Astrocyte of the spinal cord (primary cell): ENCODE results near the gene ADAM12.

ENCODE experiments used
- DNase-seq: peaks from one replicate; pipeline ENCODE4 v3.0.0; 2011; ENCODE audit warnings: low read depth, low spot score
- H3K4me3 ChIP-seq: 2 replicates; pipeline ENCODE4 v1.5.1; 2011; ENCODE audit warnings: low read depth, mild to moderate bottlenecking, low read length, moderate library complexity
- CTCF ChIP-seq: IDR thresholded peaks from 2 replicates; pipeline ENCODE4 v1.5.1; 2012; ENCODE audit warnings: low read depth, mild to moderate bottlenecking, low read length, inconsistent platforms
- in situ Hi-C: cut with HindIII; loops from 2 replicates; pipeline ENCODE4 v1.10.0; 2017; ENCODE audit warnings: low sequenced_read_pairs

The ADAM12 gene

DNA sequence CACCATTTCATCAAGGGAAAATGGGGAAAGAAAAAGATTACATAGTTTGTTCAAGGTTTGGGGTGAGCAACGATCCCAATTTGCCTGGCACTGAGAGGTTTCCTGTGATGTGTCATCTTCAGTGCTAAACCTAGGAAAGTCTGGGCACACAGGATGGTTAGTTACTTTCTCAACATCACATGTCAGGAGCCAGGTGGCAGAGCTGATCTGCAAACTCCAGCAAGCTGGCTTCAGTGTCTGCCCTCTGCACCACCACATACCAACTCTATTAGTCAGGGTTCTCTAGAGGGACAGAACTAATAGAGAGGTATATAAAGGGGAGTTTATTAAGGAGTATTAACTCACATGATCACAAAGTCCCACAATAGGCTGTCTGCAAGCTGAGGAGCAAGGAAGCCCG, 11.3 kb downstream of the ADAM12 start:
- in situ Hi-C loops = no loop called here
- no peak for TF ChIP-seq CTCF
- H3K4me3 ChIP-seq = no peak overlapping the region
- peak; percentile 56 for DNase-seq

GRCh38 chr10:126375926-126376554, 12.2 kb downstream of the ADAM12 start:
- in situ Hi-C loops = no loop called here

GRCh38 chr10:126375299-126375698, 13.0 kb downstream of the ADAM12 start:
- DNase-seq = no peak
- no peak for TF ChIP-seq CTCF
- H3K4me3 ChIP-seq = no peak overlapping the region
- in situ Hi-C loops = no loop called here

More at GRCh38 chr10:126375926-126376554, 12.2 kb downstream of the ADAM12 start:
- no peak for DNase-seq
- H3K4me3 ChIP-seq = no peak overlapping the region
- no peak for TF ChIP-seq CTCF

GRCh38 chr10:126374435-126374834, 13.8 kb downstream of the ADAM12 start:
- no peak for TF ChIP-seq CTCF
- in situ Hi-C loops = no loop called here
- no peak for DNase-seq
- H3K4me3 ChIP-seq = no peak overlapping the region

DNA sequence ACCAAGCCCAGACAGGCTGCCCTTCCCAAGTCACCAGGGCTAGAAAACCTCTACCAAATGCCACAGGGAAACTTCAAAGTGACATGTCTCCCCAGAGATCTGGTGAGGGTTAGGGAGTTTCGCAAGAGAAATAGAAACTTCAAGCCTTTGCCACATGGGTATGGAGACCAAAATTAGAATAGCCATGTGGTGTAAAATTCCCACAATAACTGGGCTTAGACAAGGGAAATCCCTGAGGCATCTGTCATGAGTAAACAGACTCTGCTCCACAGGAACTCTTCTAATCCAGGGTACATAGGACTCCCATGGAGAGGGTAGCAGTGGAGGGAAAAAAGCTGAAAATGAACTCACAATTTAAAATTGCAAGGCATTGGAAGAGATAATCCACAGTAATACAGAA, 14.3 kb downstream of the ADAM12 start:
- no peak overlapping the region for H3K4me3 ChIP-seq
- in situ Hi-C loops = no loop called here
- no peak for TF ChIP-seq CTCF
- DNase-seq = peak; percentile 78

DNA sequence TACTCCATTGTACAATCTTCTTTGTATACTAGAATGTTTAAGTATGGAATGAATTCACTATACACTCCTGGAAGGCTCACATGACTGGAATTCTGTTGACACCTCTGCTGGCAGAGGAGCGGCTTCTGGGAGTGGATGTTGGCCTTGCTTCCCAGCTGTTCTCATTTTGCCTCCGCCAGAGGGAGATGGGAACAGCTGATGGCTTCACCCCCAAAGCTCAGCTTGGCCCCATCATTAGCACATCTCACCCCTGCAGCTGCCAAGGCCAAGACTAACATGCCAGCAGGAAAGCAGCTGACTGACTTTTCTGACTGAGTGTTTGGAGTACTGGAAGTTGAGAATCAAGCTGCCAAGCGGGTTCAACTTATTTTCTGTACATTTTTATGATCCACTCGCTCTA, 15.1 kb downstream of the ADAM12 start:
- no peak for DNase-seq
- in situ Hi-C loops = no loop called here
- TF ChIP-seq CTCF = no peak
- H3K4me3 ChIP-seq = no peak overlapping the region

DNA sequence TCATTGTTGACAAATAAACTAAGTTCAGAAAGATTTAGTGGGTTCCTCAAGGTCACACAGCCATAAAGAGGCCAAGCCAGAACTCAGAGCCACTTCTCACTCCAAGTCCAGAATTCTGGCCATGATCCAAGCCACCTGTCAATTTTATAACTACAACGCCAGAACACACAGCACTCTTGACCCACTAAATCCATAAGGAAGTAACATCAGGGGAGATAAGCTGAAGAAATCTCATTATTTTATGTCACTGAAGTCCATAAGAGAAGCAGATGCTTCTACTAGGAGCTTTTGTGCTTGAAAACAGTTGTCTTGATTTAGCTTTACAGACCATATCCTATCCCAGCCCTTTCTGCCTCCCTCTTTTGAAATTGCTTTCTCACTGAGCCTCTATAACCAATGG, 15.9 kb downstream of the ADAM12 start:
- no peak for DNase-seq
- in situ Hi-C loops = no loop called here
- TF ChIP-seq CTCF = no peak
- H3K4me3 ChIP-seq = no peak overlapping the region
